ENCODE measurements around the gene TRIM72. TPM values are rescaled to one million over a fixed set of nuclear protein-coding genes. Genes with fewer than 3 reads are reported as not detected.

TRIM72 gene
- total and polyA plus RNA-seq, 2 of the 4 experiments (the other 2 are of a cell fraction), result not detected

GRCh38 chr16:31192856-31193642 lies 20.9 kb upstream of the TRIM72 start:
- Histone ChIP-seq H3K4me3 (ENCODE audit: insufficient read depth, low read depth, low read length) (no peak overlapping the region), H3K27me3 (ENCODE audit: control insufficient read depth, insufficient read depth, low read length) (no peaks in the 10 kb centered on the region), H3K27ac (ENCODE audit: insufficient read depth, low read length) (no peak overlapping the region), H2AK5ac (ENCODE audit: low read depth, low read length) (no peak overlapping the region), H3K4me1 (ENCODE audit: control insufficient read depth, insufficient read depth, low read length) (no peaks in the 10 kb centered on the region), H4K8ac (ENCODE audit: low read depth in 2 of 2, low read length in 2 of 2) (no peak overlapping the region), H3K4me2 (ENCODE audit: low read depth, low read length) (no peak overlapping the region), H3K56ac (ENCODE audit: extremely low read depth, insufficient read depth, low read length) (no peak overlapping the region), H2BK15ac (ENCODE audit: low read depth, low read length) (no peak overlapping the region), H3K36me3 (ENCODE audit: control insufficient read depth, insufficient read depth, low read length) (peaks cover 82% of the 10 kb centered on the region), H3K79me1 (ENCODE audit: low read depth in 1 of 2, low read length in 2 of 2) (peaks cover 54 to 75% of the 10 kb centered on the region in 2 experiments), H3K18ac (ENCODE audit: low read depth, low read length) (no peak overlapping the region), H2BK20ac (ENCODE audit: low read depth, low read length) (no peak overlapping the region), H4K5ac (ENCODE audit: low read depth, low read length) (no peak overlapping the region), H4K91ac (ENCODE audit: insufficient read depth, low read depth, low read length) (no peak overlapping the region), H3K9me3 (ENCODE audit: control insufficient read depth, insufficient read depth, low read length) (no peaks in the 10 kb centered on the region), H2AFZ (replicated peaks; ENCODE audit: low read length, poor library complexity) (no peak overlapping the region), H2BK5ac (ENCODE audit: low read depth, low read length, poor library complexity, severe bottlenecking) (no peak overlapping the region), H4K20me1 (ENCODE audit: insufficient read depth, low read length) (peaks cover 88% of the 10 kb centered on the region), H3K14ac (replicated peaks; ENCODE audit: low read depth, low read length) (no peak overlapping the region), H3K9me1 (ENCODE audit: insufficient read depth, low read length) (peaks cover 5% of the 10 kb centered on the region; the same call in 1 of the 2 replicates), H2AK9ac (replicated peaks; ENCODE audit: low read depth, low read length, poor library complexity) (no peak overlapping the region), H3K23ac (ENCODE audit: low read depth, low read length) (no peak overlapping the region), H3K4ac (ENCODE audit: low read depth, low read length) (no peak overlapping the region), H3K9ac (ENCODE audit: low read depth, low read length) (no peak overlapping the region), H2BK120ac (ENCODE audit: low read depth, low read length) (no peak overlapping the region)
- ChIA-PET POLR2A (ENCODE audit: unreplicated experiment) (interaction anchor here (0.6 kb wide), 1 partner anchor 13 kb away, joined by 3 read pairs; no protein-coding TSS in a partner anchor), CTCF (interaction anchor here (0.7 kb wide), 1 partner anchor 233 kb away, joined by 3 read pairs; no protein-coding TSS in a partner anchor)
- ATAC-seq (ENCODE audit: low read depth) (no peak), DNase-seq (no peak)
- BruUV-seq (replicated peaks), result no TSS peak
- in situ Hi-C loops (cut with MboI; ENCODE audit: low sequenced_read_pairs), result loop anchor here (10.0 kb wide), 1 partner anchor 682 kb away; the partner anchor contains the start of gene ZNF267
- dilution Hi-C loops (cut with HindIII; ENCODE audit: low sequenced_read_pairs, unreplicated experiment), result no loop called here
- 97% methylated on average over 6 of the region's 16 CpGs; no CpG with 5 or more reads in 1 of the 2 experiments for WGBS, 2 experiments (ENCODE audit: extremely low coverage in 2 of 2, insufficient read length in 1 of 2)
- no peak for TF ChIP-seq CEBPB (IDR thresholded peaks at IDR 0.05; ENCODE audit: low read depth, low read length)
- TF ChIP-seq MXI1 (IDR thresholded peaks at IDR 0.05; ENCODE audit: borderline replicate concordance, low read depth, low read length), result no peak
- no peak for TF ChIP-seq FOS (IDR thresholded peaks at IDR 0.05; ENCODE audit: low read depth, low read length)
- TF ChIP-seq RAD21 (IDR thresholded peaks at IDR 0.05; ENCODE audit: low read length), result no peak
- intact Hi-C loops (cut with micrococcal nuclease), result no loop called here
